K562 treated with DMSO at 1 percent for 4 hours (cell line): ENCODE results near the gene ATG4C. TPM values are rescaled to one million over a fixed set of nuclear protein-coding genes. Genes with fewer than 3 reads are reported as not detected.

Source experiments
- total RNA-seq: library from RNA; unstranded; fragments of 300-600 nt; gene quantifications from 2 replicates; pipeline ENCODE4 v1.2.3, GENCODE V29; 2022; ENCODE audit not compliant: insufficient read depth

The ATG4C gene
- total RNA-seq, result 4.6 and 6.0 TPM in 2 replicates

GRCh38 chr1:62783736-62784508, at the start of gene ATG4C:
Gene ATG4C, plus strand, starts transcription at chr1:62784132. Its CDS starts 19,655 bp downstream, at chr1:62803787.

Other genes with a start within 250 kb of the ATG4C start
- not detected in 2 replicates for gene ANGPTL3, start 186.6 kb upstream of the ATG4C start, total RNA-seq
- gene DOCK7, start 95.7 kb upstream of the ATG4C start, total RNA-seq, result 4.1 and 4.2 TPM in 2 replicates